ENCODE measurements around the gene ZNF365.
A peak's percentile ranks its signal among the peaks of the same experiment; 100 is the strongest.

Gene ZNF365

DNA sequence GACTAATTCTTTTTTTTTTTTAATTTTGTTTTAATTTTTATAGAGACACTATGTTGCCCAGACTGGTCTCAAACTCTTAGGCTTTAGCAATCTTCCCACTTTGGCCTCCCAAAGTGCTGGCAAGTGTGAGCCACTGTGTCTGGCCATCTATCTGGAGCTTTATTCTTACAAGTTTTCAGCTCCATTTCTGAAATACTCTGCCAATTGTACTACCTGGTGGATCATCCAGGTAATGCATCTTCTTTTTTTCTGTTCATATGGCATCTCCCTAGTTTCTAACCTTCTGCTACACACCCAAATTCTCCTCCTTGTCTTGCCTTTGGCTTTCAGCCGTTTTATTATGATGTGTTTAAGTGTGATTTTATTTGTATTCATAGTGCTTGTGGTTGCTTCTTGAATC lies 40.2 kb downstream of the ZNF365 start:
- no peak for DNase-seq (ENCODE audit: low read depth in 2 of 2)

DNA sequence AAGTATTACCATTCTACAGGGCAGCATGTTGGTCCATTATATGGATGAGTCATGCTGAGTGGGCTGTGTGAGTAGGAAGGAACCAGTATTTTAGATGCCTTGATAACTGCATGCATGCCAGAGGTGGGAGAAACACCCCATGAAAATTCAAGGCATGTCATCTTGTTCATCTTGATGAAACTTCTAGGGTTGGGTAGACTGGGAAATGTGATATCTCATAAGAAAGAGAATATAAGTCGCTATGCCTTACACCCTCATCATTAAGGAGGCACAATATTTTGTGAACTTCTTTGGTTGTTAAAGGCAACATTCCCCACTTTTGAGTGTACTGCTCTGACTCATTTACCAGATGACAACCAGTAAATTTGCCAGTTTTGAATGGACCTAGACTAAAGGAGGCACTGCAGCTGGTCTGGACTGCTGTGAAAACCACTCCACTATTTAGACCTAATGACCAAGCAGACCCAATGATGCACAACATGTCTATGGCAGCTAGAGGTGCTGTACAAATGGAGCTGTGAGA lies 48.0 kb downstream of the ZNF365 start:
- no peak for DNase-seq (ENCODE audit: low read depth in 2 of 2)

- no peak for DNase-seq (ENCODE audit: low read depth in 2 of 2)
Observed at GRCh38 chr10:62424026-62424425, 49.9 kb downstream of the ZNF365 start.

GRCh38 chr10:62426086-62426485 lies 51.9 kb downstream of the ZNF365 start:
- peak; percentile 8 to 32 for DNase-seq (ENCODE audit: low read depth in 2 of 2)

DNA sequence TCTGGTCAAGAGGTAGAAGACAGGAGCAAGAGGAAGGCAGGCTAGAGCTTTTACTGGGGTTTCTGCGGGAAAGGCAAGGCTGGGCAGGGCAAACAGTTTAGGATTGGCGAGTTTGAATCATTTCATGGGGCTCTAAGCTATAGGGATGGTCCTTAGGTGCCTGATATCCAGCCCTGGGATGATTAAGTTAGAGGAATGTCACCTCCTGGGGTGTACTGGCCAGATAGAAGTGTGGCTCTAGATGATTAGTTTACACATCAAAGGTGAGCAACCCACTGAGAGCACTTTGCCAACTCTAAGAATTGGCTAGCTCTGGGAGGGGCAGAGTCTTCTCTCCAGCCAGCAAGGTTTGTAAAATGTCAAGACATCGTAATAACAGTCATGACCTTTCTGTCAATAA lies 52.4 kb downstream of the ZNF365 start:
- no peak for DNase-seq (ENCODE audit: low read depth in 2 of 2)

GRCh38 chr10:62430881-62431280 lies 56.7 kb downstream of the ZNF365 start:
- no peak for DNase-seq (ENCODE audit: low read depth in 2 of 2)

GRCh38 chr10:62433181-62433692 lies 59.1 kb downstream of the ZNF365 start:
- DNase-seq (ENCODE audit: low read depth in 2 of 2): peak; percentile 42 to 66

GRCh38 chr10:62433901-62434300 lies 59.7 kb downstream of the ZNF365 start:
- no peak for DNase-seq (ENCODE audit: low read depth in 2 of 2)

- DNase-seq (ENCODE audit: low read depth in 2 of 2): no peak
Observed at GRCh38 chr10:62437696-62438095, 63.5 kb downstream of the ZNF365 start.

DNA sequence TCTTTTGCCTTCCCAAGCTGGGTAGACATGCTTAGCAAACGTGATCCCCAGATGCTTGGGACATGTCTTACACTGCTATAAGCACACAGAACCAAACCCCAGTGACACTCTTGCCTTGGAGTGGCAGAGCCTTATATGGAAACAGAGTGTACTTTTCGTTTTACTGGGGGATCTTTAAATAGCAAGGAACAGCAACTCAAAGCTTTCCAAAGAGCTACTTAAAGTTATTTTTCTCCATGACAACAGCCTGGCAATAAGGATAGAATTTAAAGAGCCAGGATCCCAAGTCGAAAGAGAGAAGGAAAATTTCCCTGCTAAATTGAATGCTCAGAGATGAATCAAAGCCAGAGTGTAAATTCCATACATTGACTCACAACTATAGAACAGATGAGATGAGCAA lies 67.8 kb downstream of the ZNF365 start:
- no peak for DNase-seq (ENCODE audit: low read depth in 2 of 2)

DNA sequence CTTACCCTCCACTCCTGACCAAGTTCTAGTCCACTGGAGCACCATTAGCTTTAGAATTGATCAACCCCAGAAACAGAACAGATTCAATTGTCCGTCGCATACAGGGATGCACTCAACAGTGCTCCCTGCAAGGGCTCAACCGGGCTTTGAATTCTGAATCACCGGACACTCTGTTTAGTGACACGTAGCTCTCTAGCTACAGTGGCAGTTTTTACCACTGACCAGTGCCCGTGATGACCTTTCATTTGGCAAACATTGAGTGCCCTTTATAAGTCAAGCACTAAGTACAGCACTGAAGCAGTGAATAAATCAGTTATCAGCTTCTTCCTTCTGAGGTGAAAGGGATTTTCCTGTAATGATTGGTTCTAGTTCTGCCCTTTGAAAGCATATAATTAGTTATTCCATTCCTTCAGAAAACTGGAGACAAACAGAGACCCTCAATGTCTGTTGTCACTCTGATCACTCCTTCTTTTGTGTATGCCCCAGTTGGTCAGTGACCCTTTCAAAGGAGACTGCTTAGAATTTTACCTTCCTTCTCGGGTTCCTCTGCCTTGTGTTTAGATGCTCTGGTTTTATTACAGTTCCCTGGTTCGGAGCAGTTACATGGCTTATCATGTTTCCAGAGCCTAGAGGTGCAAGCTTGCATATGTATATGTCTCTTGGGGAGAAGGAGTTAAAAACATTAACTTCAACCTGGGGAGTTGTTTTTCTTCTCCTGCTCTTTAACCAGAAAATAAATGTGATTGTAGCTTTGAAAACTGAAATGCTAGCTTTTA lies 68.9 kb downstream of the ZNF365 start:
- DNase-seq (ENCODE audit: low read depth in 2 of 2): no peak

- DNase-seq (ENCODE audit: low read depth in 2 of 2): no peak
Observed at GRCh38 chr10:62443866-62444265, 69.7 kb downstream of the ZNF365 start.

DNA sequence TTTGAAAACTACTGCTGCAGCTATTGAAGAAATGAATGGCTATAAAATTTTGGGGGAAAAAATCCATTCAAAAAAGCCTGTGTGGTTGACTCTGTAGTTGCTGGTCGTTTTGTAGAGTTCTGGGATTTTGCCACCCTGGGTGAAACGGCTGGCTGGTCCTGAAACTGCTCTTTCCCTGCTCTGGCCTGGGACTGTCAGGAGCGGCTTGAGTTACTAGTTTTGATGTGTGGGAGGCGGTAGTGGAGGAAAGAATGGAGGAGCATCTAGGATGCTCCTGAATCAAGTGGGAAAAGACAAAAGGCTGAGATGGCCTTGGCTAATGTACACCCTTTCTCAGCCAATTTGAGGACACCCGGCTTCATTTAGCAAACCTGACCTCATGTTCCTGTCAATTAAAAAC lies 72.5 kb downstream of the ZNF365 start:
- no peak for DNase-seq (ENCODE audit: low read depth in 2 of 2)

- no peak for DNase-seq (ENCODE audit: low read depth in 2 of 2)
Observed at GRCh38 chr10:62450912-62451610, 76.9 kb downstream of the ZNF365 start.

DNA sequence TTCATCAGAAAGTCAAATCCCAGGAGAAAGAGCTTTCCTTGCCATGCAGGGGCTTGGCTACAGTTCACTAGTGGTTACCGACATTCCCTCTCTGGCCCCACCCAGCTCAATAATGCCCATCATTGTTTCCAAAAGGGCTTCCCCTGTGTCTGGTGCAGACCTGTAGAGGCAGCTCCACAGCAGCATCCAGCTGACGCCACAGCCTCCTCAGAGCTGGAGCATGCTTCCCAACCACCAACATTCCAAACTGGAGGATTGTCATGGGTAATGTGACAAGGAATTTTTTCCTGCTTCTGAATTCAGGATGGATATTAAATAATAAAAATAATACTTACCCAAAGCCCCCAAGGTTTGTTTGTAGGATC lies 77.4 kb downstream of the ZNF365 start:
- no peak for DNase-seq (ENCODE audit: low read depth in 2 of 2)

All from stimulated activated CD4-positive, alpha-beta T cell treated with anti-CD3 and anti-CD28 coated beads, Interleukin-4, amount 100 ng/mL, for 48 hours (primary cell).